Inflammatory macrophage treated with lipopolysaccharide for 1 hour (primary cell): ENCODE data around the gene ADGRD2.

Experiments used
- DNase-seq, 2 donors: peaks; one replicate each; pipeline ENCODE4 v3.0.0-alpha.2; 2020 to 2022

The ADGRD2 gene

DNA sequence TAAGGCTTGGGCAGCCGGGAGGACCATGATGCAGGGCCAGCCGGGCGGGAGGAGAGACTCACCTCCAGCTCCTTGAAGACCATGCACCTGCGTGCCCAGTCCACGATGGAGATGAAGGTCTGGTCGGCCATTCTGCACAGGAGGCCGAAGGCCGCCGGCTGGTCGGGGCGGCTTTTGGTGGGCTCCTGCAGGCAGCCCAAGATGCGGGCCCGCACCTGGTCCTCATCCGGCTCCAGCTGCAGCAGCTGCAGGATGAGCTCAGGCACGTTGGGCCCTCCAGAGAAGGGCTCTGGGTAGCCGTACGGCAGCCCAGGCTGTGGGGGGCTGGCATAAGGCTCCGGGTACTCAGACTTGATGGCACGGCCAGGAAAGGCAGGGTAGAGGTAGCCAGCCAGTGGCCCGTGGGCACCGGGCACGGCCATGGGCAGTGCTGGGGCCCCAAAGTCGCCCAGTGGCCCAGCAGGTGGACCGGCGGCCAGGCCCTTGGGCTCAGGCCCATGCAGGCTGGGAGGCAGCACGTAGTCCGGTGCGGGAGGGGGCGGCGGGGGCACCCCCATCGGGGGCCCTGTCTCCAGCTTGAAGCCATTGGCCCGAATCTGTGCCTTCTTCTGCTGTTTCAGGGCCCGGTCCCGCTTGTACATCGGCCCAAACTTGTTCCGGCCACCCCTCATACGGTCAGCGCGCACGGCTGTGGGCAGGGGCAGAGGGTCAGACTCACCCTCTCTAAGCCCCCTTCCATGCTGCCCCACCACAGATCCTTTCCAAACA lies 50.0 kb downstream of the ADGRD2 start:
- DNase-seq: no peak

GRCh38 chr9:124500796-124501611 lies 50.8 kb downstream of the ADGRD2 start:
- DNase-seq: no peak

GRCh38 chr9:124501771-124502320 lies 51.6 kb downstream of the ADGRD2 start:
- no peak for DNase-seq

- DNase-seq: no peak
These were observed 52.8 kb downstream of the ADGRD2 start for GRCh38 chr9:124502711-124503702.

DNA sequence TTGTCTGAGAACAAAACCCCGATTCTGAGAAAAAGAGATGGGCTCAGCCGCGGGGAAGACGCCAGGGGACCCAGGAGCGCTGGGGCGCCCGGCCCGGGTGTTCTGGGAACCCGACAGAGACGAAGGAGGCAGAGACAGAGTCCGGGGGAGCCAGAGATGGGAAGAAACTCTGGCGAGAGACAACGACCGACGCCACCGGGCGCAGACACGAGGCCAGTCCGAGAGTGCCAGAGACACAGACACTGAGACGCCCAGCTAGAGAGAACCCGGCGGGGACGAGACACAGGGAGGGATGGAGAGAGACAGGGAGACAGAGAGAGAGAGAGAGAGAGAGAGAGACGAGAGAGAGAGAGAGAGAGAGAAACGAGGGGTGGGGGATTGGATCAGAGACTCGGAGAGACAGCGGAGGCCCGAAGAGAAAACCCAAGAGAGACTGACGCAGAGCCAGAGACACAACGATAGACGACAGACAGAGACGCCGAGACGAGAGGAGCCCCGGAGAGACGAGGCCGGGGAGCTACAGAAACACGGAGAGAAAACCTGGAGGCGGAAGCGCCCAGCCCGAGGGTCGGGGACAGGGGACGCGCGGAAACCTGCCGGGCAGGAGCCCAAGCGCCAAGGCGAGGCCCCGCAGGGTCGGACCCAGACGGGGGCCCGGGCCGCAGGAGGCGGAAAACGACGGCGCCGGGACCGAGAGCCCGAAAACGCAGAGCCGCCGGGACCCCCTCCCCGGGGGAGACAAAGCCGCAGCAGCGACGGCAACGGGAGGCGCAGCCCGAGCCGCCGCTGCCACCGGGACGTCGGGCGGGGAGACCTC lies 53.7 kb downstream of the ADGRD2 start:
- no peak for DNase-seq

DNA sequence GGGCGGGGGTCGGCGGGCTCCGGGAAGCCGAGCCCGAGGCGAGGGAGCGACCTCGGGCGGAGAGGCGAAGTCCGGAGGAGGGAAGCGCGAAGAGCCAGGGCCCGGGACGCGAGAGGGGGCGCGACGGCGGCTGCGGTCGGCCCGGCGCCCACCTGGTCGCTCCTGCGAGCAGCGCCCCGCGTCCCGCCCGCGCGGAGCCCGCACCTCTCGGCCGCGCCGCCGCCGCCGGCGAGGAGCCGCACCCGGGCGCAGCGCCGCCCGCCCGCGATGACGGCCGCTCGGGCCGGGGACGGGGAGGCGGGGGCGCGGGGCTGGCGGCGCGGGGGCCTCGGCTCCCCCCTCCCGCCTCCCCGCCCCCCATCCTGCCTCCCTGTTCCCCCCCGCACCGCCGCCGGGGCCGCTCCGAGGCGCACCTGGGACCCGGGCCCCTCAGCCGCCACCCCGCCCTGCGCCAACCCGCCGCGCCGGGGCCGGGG lies 54.3 kb downstream of the ADGRD2 start:
- no peak for DNase-seq

- no peak for DNase-seq
These were observed 55.0 kb downstream of the ADGRD2 start for GRCh38 chr9:124505006-124505900.

- DNase-seq: no peak
These were observed 55.7 kb downstream of the ADGRD2 start for GRCh38 chr9:124505901-124506346.

- DNase-seq: no peak
These were observed 56.2 kb downstream of the ADGRD2 start for GRCh38 chr9:124506433-124506832.

GRCh38 chr9:124506931-124507879 lies 57.0 kb downstream of the ADGRD2 start, which contains the start of gene NR5A1:
Gene NR5A1 (minus strand): TSS chr9:124507399. CDS start chr9:124503395, 4,004 bp downstream.
- DNase-seq: no peak

GRCh38 chr9:124507880-124508423 lies 57.7 kb downstream of the ADGRD2 start:
- no peak for DNase-seq

DNA sequence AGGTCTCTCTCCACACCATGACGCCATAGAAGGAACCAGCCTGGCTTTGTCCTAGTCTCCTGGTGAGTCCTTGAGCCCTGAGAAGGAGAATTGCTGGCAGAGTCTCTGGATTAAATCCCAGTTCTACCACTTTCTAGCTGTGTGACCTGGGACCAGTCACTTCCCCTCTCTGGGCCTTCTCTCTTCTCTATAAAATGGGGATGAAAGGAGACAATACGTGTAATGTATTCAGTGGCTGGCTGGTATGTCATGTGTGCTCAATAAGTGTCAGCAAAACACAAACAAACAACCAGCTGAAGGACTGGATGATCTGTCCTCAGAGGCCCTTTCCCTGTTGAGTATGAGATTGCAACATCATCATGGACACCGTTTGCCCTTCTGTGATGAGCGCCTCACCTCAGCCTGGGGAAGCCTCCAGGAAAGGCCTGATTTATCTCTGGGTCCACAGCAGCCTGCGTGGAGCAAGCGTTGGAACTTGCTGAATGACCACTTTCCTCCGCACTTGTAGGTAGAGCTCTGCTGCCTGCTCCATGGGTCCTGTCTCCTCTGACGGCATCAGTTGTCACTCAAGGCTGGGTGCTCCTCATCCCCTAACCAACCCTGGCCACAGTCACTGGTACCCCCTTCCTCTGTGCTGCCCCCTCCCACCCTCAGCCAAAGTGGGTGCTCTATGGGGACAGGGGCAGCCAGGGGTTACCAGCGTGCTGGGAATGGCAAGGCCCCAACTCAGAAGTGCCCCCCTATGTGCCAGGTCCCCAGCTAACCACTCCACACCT lies 60.6 kb downstream of the ADGRD2 start:
- DNase-seq: no peak

GRCh38 chr9:124511426-124511840 lies 61.2 kb downstream of the ADGRD2 start:
- no peak for DNase-seq

GRCh38 chr9:124511891-124512805 lies 61.9 kb downstream of the ADGRD2 start:
- no peak for DNase-seq

GRCh38 chr9:124512806-124513204 lies 62.6 kb downstream of the ADGRD2 start:
- DNase-seq: no peak

DNA sequence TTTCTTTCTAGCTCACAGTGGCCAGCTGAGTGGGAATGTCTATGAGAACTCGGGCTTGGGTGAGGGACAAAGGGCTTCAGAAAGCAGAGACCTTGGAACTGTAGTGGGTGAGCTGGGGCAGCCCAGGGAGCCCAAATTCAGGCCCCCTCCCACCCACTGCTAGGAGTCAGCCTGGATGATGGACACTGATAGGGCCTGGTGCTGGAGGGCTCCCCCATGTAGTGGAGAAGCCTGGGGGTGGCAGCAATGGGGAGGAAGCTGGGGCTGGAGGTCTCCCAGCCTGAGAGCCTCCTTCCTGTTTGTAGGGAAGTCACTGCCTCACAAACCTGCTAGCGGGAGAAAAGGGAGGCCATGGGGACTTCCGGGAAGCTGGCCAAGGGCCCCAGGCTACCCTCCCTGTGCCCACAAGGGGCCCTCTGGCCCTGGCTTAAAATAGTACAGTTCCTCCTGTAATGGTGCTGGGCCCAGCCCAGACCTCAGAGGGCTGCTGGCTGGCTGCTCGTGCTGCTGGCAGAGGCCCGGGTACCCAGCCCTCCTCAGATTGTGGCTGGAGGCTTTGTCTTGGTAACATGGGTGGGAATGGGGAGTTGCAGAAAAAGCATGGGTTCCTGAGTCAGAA lies 63.2 kb downstream of the ADGRD2 start:
- DNase-seq: no peak
